Transverse colon (tissue), 4 donors: ENCODE data around the gene ARHGAP10. TPM values are rescaled to one million over a fixed set of nuclear protein-coding genes. Genes with fewer than 3 reads are reported as not detected.

ENCODE experiments used
- DNase-seq: peaks from one replicate; pipeline ENCODE4 v3.0.0-alpha.2; 2019
- H3K27ac ChIP-seq, 4 donors: fragments of 200-600 bp; sonication (generic); 2 replicates each; pipeline ENCODE4 v1.5.1; 2016 to 2018; ENCODE audit warnings: inconsistent platforms in 4 of 4
- H3K27me3 ChIP-seq: fragments of 200-600 bp; sonication (generic); 2 replicates; pipeline ENCODE4 v1.5.1; 2017; ENCODE audit warnings: inconsistent platforms
- H3K36me3 ChIP-seq, 4 donors: fragments of 200-600 bp; sonication (generic); 2 replicates each; pipeline ENCODE4 v1.5.1; 2017 to 2019; ENCODE audit warnings: inconsistent platforms in 4 of 4
- H3K4me1 ChIP-seq, 4 donors: fragments of 200-600 bp; sonication (generic); 2 replicates each; pipeline ENCODE4 v1.5.1; 2017 to 2020; ENCODE audit warnings: inconsistent platforms in 4 of 4
- H3K4me3 ChIP-seq, 4 donors: fragments of 200-600 bp; sonication (generic); 1 replicate in 1 of 4; 2 replicates in 3 of 4; pipeline versions ENCODE4 v1.5.1 to v1.6.1; 2017 to 2019; ENCODE audit warnings: inconsistent platforms in 4 of 4
- H3K9me3 ChIP-seq, 2 donors: fragments of 200-600 bp; sonication (generic); 2 replicates each; pipeline ENCODE4 v1.5.1; 2017 to 2019; ENCODE audit warnings: inconsistent platforms in 2 of 2
- CTCF ChIP-seq, 5 experiments: fragments of 200-600 bp in 3 of 5; fragments of 450-650 bp in 2 of 5; sonication (generic) in 3 of 5; IDR thresholded peaks; 1 replicate in 2 of 5; 2 replicates in 3 of 5; pipeline ENCODE4 v1.5.1; 2016 to 2017; ENCODE audit warnings: antibody characterized with exemption in 5 of 5, inconsistent platforms in 3 of 5, mild to moderate bottlenecking in 2 of 5, moderate library complexity in 1 of 5
- EP300 ChIP-seq: sonication (generic); formaldehyde crosslinking; IDR thresholded peaks from one replicate; pipeline ENCODE4 v1.6.1; 2017; ENCODE audit warnings: antibody characterized with exemption, low read depth
- POLR2A ChIP-seq: fragments of 450-650 bp; IDR thresholded peaks from one replicate; pipeline ENCODE4 v1.6.1; 2016; ENCODE audit warnings: antibody characterized with exemption, mild to moderate bottlenecking, moderate library complexity
- POLR2AphosphoS5 ChIP-seq, 3 donors: sonication (generic); formaldehyde crosslinking; IDR thresholded peaks; one replicate each; pipeline ENCODE4 v1.6.1; 2016; ENCODE audit warnings: antibody characterized with exemption in 3 of 3
- WGBS, 2 donors: methylation state at CpG; one replicate each; pipeline ENCODE4 v1.1.5; 2018; ENCODE audit warnings: low coverage in 1 of 2; 5-methylcytosine and 5-hydroxymethylcytosine counted together
- in situ Hi-C, 4 donors: fragments of 200-750 bp; cut with MboI; loops; one replicate each; pipeline versions ENCODE4 v1.15.0 to v1.15.1; 2017; ENCODE audit warnings: low sequenced_read_pairs in 3 of 4, low pct_ligation_motif_present in 1 of 4, low pct_unique_long_range_greater_than_20kb in 1 of 4
- intact Hi-C: fragments of 100-400 bp; cut with DNase I; formaldehyde crosslinking; loops from one replicate; pipeline ENCODE4 v1.15.1; 2023; ENCODE audit warnings: low total_unique reads
- total RNA-seq, 4 donors: library from RNA; depleted of rRNA; stranded (reverse); fragments of >200 nt; gene quantifications; one replicate each; pipeline ENCODE4 v1.1.0, GENCODE V29; 2016

The ARHGAP10 gene
- total RNA-seq, 4 donors from 2014 or later, result 14.7 to 27.3 (median 22.9) TPM

GRCh38 chr4:148068065-148068911 lies 336.4 kb downstream of the ARHGAP10 start:
- no peak for DNase-seq
- intact Hi-C loops, result no loop called here
- H3K27ac ChIP-seq, result no peak overlapping the region
- in situ Hi-C loops, result no loop called here
- H3K9me3 ChIP-seq, result no peaks in the 10 kb centered on the region
- H3K36me3 ChIP-seq, result no peaks in the 10 kb centered on the region
- WGBS, 2 donors, result 81 to 87% methylated on average over 3 to 13 of the region's 13 CpGs
- H3K27me3 ChIP-seq, result no peaks in the 10 kb centered on the region
- TF ChIP-seq CTCF (IDR thresholded peaks at IDR 0.05) (no peak), POLR2A (no peak)
- H3K4me1 ChIP-seq, result peaks cover 0 to 9% (median 3%) of the 10 kb centered on the region in 4 donors
- no peak overlapping the region for H3K4me3 ChIP-seq

- H3K27me3 ChIP-seq, result no peaks in the 10 kb centered on the region
- intact Hi-C loops (no loop called here), in situ Hi-C loops (no loop called here)
- H3K4me3 ChIP-seq, result no peak overlapping the region
- DNase-seq, result no peak
- H3K4me1 ChIP-seq, result peaks cover 0 to 9% (median 3%) of the 10 kb centered on the region in 4 donors
- H3K36me3 ChIP-seq, result no peaks in the 10 kb centered on the region
- no peak overlapping the region for H3K27ac ChIP-seq
- TF ChIP-seq POLR2AphosphoS5 (IDR thresholded peaks at IDR 0.05) (no peak), EP300 (no peak), CTCF (IDR thresholded peaks at IDR 0.05) (no peak), POLR2A (no peak)
- WGBS, 2 donors, result 92 to 95% methylated on average over 4 to 11 of the region's 11 CpGs
- H3K9me3 ChIP-seq, result no peaks in the 10 kb centered on the region
Measured at GRCh38 chr4:148069086-148069894, 337.4 kb downstream of the ARHGAP10 start.

- in situ Hi-C loops (no loop called here), intact Hi-C loops (no loop called here)
- H3K4me1 ChIP-seq, result peaks cover 0 to 9% (median 3%) of the 10 kb centered on the region in 4 donors
- TF ChIP-seq POLR2A (no peak), EP300 (no peak), CTCF (IDR thresholded peaks at IDR 0.05) (no peak), POLR2AphosphoS5 (IDR thresholded peaks at IDR 0.05) (no peak)
- H3K36me3 ChIP-seq, result peaks cover 0 to 1% (median 0%) of the 10 kb centered on the region in 4 donors
- no peak overlapping the region for H3K27ac ChIP-seq
- H3K9me3 ChIP-seq, result no peaks in the 10 kb centered on the region
- DNase-seq, result no peak
- H3K4me3 ChIP-seq, result no peak overlapping the region
- WGBS, 2 donors, result 52% methylated on average over 3 of the region's 3 CpGs; no CpG with 5 or more reads in 1 of the 2 donors
- H3K27me3 ChIP-seq, result no peaks in the 10 kb centered on the region
Measured at GRCh38 chr4:148069895-148070178, 337.9 kb downstream of the ARHGAP10 start.

GRCh38 chr4:148071009-148071408 lies 339.1 kb downstream of the ARHGAP10 start:
- Histone ChIP-seq H3K9me3 (no peaks in the 10 kb centered on the region), H3K27ac (no peak overlapping the region), H3K4me1 (peaks cover 0 to 9% (median 3%) of the 10 kb centered on the region in 4 donors), H3K36me3 (peaks cover 0 to 10% (median 0%) of the 10 kb centered on the region in 4 donors), H3K4me3 (no peak overlapping the region), H3K27me3 (no peaks in the 10 kb centered on the region)
- TF ChIP-seq POLR2A (no peak), POLR2AphosphoS5 (IDR thresholded peaks at IDR 0.05) (no peak), EP300 (no peak), CTCF (IDR thresholded peaks at IDR 0.05) (no peak)
- intact Hi-C loops, result no loop called here
- 80 to 81% methylated on average over 1 to 4 of the region's 4 CpGs for WGBS, 2 donors
- in situ Hi-C loops, result no loop called here
- DNase-seq, result no peak
